ENCODE results near the gene CUL9. TPM values are rescaled to one million over a fixed set of nuclear protein-coding genes. Genes with fewer than 3 reads are reported as not detected.

The CUL9 gene
- 6.2 to 9.5 TPM (median 9.3 TPM) in 5 replicates for total RNA-seq (2022; extraction: Qiagen RNA extraction; ENCODE audit: low read depth)

GRCh38 chr6:43181942-43182860, at the start of gene CUL9:
TSS of gene CUL9 (plus strand) at chr6:43182196. CDS start at chr6:43184311, 2,115 bp downstream.

GRCh38 chr6:43170931-43171706, 10.9 kb upstream of the CUL9 start, which contains the start of gene SRF:
TSS of gene SRF (plus strand) at chr6:43171269. CDS start at chr6:43171657, 388 bp downstream.

GRCh38 chr6:43228951-43229802, 47.2 kb downstream of the CUL9 start, which contains the start of gene DNPH1:
TSS of gene DNPH1 (minus strand) at chr6:43229481. CDS start at chr6:43229456, 25 bp downstream.

GRCh38 chr6:43242908-43243663, 61.1 kb downstream of the CUL9 start, which contains the start of gene TTBK1:
TSS of gene TTBK1 (plus strand) at chr6:43243481. CDS start at chr6:43246661, 3,180 bp downstream.

Other genes with a start within 250 kb of the CUL9 start
- gene GNMT, start 221.4 kb upstream of the CUL9 start, total RNA-seq (2022; extraction: Qiagen RNA extraction; ENCODE audit: low read depth), result 0.24 to 0.27 TPM in 2 of 5 replicates, not detected in the others
- 4.5 to 9.9 TPM (median 9.6 TPM) in 5 replicates for gene PEX6, start 203.0 kb upstream of the CUL9 start, total RNA-seq (2022; extraction: Qiagen RNA extraction; ENCODE audit: low read depth)
- 26.4 to 30.0 TPM (median 27.2 TPM) in 5 replicates for gene PPP2R5D, start 197.6 kb upstream of the CUL9 start, total RNA-seq (2022; extraction: Qiagen RNA extraction; ENCODE audit: low read depth)
- 90.3 to 112 TPM (median 91.5 TPM) in 5 replicates for gene MEA1, start 168.2 kb upstream of the CUL9 start, total RNA-seq (2022; extraction: Qiagen RNA extraction; ENCODE audit: low read depth)
- 22.2 to 31.7 TPM (median 30.9 TPM) in 5 replicates for gene KLHDC3, start 167.9 kb upstream of the CUL9 start, total RNA-seq (2022; extraction: Qiagen RNA extraction; ENCODE audit: low read depth)
- 67.6 to 88.6 TPM (median 72.1 TPM) in 5 replicates for gene RRP36, start 160.6 kb upstream of the CUL9 start, total RNA-seq (2022; extraction: Qiagen RNA extraction; ENCODE audit: low read depth)
- gene CUL7, start 128.3 kb upstream of the CUL9 start, total RNA-seq (2022; extraction: Qiagen RNA extraction; ENCODE audit: low read depth), result 5.2 to 9.4 TPM (median 8.0 TPM) in 5 replicates
- 44.1 to 63.1 TPM (median 54.2 TPM) in 5 replicates for gene MRPL2, start 122.8 kb upstream of the CUL9 start, total RNA-seq (2022; extraction: Qiagen RNA extraction; ENCODE audit: low read depth)
- 4.4 to 7.9 TPM (median 6.8 TPM) in 5 replicates for gene KLC4, start 122.6 kb upstream of the CUL9 start, total RNA-seq (2022; extraction: Qiagen RNA extraction; ENCODE audit: low read depth)
- gene PTK7, start 105.9 kb upstream of the CUL9 start, total RNA-seq (2022; extraction: Qiagen RNA extraction; ENCODE audit: low read depth), result 3.1 to 5.5 TPM (median 4.1 TPM) in 5 replicates
- gene SRF, start 10.9 kb upstream of the CUL9 start, total RNA-seq (2022; extraction: Qiagen RNA extraction; ENCODE audit: low read depth), result 10.8 to 20.2 TPM (median 17.8 TPM) in 5 replicates
- gene DNPH1, start 47.3 kb downstream of the CUL9 start, total RNA-seq (2022; extraction: Qiagen RNA extraction; ENCODE audit: low read depth), result 55.7 to 104 TPM (median 97.9 TPM) in 5 replicates
- 0.06 to 0.10 TPM (median 0.08 TPM) in 4 of 5 replicates, not detected in the other for gene TTBK1, start 61.3 kb downstream of the CUL9 start, total RNA-seq (2022; extraction: Qiagen RNA extraction; ENCODE audit: low read depth)
- gene SLC22A7, start 116.1 kb downstream of the CUL9 start, total RNA-seq (2022; extraction: Qiagen RNA extraction; ENCODE audit: low read depth), result not detected in 5 replicates
- 0.28 to 0.64 TPM (median 0.44 TPM) in 4 of 5 replicates, not detected in the other for gene CRIP3, start 126.6 kb downstream of the CUL9 start, total RNA-seq (2022; extraction: Qiagen RNA extraction; ENCODE audit: low read depth)
- 3.7 to 6.0 TPM (median 5.2 TPM) in 5 replicates for gene ZNF318, start 187.5 kb downstream of the CUL9 start, total RNA-seq (2022; extraction: Qiagen RNA extraction; ENCODE audit: low read depth)
- gene ABCC10, start 245.3 kb downstream of the CUL9 start, total RNA-seq (2022; extraction: Qiagen RNA extraction; ENCODE audit: low read depth), result 6.8 to 11.0 TPM (median 10.0 TPM) in 5 replicates

All from A549 treated with ZK216348 at 1 μM for 4 hours (cell line).